H1 (cell line): ENCODE measurements around the gene JUN. TPM values are rescaled to one million over a fixed set of nuclear protein-coding genes. Genes with fewer than 3 reads are reported as not detected.

ENCODE experiments used
- CTCF ChIA-PET: fragments of 300-600 bp; sonication (Branson Sonifier 250); formaldehyde crosslinking; loops from one replicate; lab custom pipeline; 2021; ENCODE audit not compliant: partially characterized antibody; lab: Charles Lee
- POLR2A ChIA-PET: fragments of 300-600 bp; sonication (Branson Sonifier 250); formaldehyde crosslinking; loops from one replicate; lab custom pipeline; 2021; ENCODE audit warnings: inconsistent platforms; ENCODE audit not compliant: partially characterized antibody; lab: Charles Lee
- DNase-seq, 2 experiments: peaks; one replicate each; pipeline versions ENCODE4 v3.0.0 to v3.0.0-alpha.2; 2010 to 2022; ENCODE audit warnings: low spot score in 2 of 2, low read depth in 1 of 2, mixed read lengths in 1 of 2
- FAIRE-seq: peaks from 2 replicates; lab custom pipeline; 2011; peaks lifted over from hg19 to GRCh38; lab: Jason Lieb, UNC
- H2AFZ ChIP-seq: 2 replicates; pipeline ENCODE4 v1.8.1; 2012; ENCODE audit warnings: low read length, inconsistent platforms
- H2AK5ac ChIP-seq: 2 replicates; pipeline ENCODE4 v1.6.1; 2013; ENCODE audit warnings: low read depth, low read length
- H2BK120ac ChIP-seq: replicated peaks from 2 replicates; pipeline ENCODE3; 2013; ENCODE audit warnings: low read depth, low read length, inconsistent platforms
- H2BK12ac ChIP-seq: 2 replicates; pipeline ENCODE4 v1.6.1; 2013; ENCODE audit warnings: low read depth, low read length
- H2BK15ac ChIP-seq: 2 replicates; pipeline ENCODE4 v1.6.1; 2013; ENCODE audit warnings: low read length
- H2BK20ac ChIP-seq: 2 replicates; pipeline ENCODE4 v1.6.1; 2013; ENCODE audit warnings: low read length
- H2BK5ac ChIP-seq: 2 replicates; pipeline ENCODE4 v1.6.1; 2013; ENCODE audit warnings: low read depth, low read length
- H3K14ac ChIP-seq: 2 replicates; pipeline ENCODE4 v1.6.1; 2013; ENCODE audit warnings: inconsistent platforms; ENCODE audit not compliant: insufficient read length
- H3K18ac ChIP-seq: 2 replicates; pipeline ENCODE4 v1.6.1; 2013; ENCODE audit warnings: low read length; ENCODE audit errors: extremely low read depth
- H3K23ac ChIP-seq: 2 replicates; pipeline ENCODE4 v1.6.1; 2013; ENCODE audit warnings: inconsistent platforms; ENCODE audit not compliant: insufficient read length
- H3K23me2 ChIP-seq: 2 replicates; pipeline ENCODE4 v1.6.1; 2013; ENCODE audit warnings: low read depth, low read length
- H3K27ac ChIP-seq: 2 replicates; pipeline ENCODE4 v1.6.1; 2011; ENCODE audit warnings: low read depth, low read length, inconsistent platforms
- H3K27me3 ChIP-seq, 4 experiments: replicated peaks in 1 of 4; 1 replicate in 1 of 4; 2 replicates in 3 of 4; pipeline versions ENCODE4 v1.6.1 to v1.8.1; 2011 to 2013; ENCODE audit warnings: low read length in 3 of 4, mild to moderate bottlenecking in 3 of 4, inconsistent platforms in 2 of 4, mixed read lengths in 2 of 4, moderate library complexity in 1 of 4; ENCODE audit not compliant: control insufficient read depth in 3 of 4, insufficient read depth in 3 of 4; ENCODE audit errors: extremely low read depth in 1 of 4
- H3K36me3 ChIP-seq, 4 experiments: 2 replicates each; pipeline versions ENCODE4 v1.6.1 to v1.8.1; 2011 to 2013; ENCODE audit warnings: mild to moderate bottlenecking in 4 of 4, low read length in 3 of 4, moderate library complexity in 2 of 4, control low read depth in 1 of 4, inconsistent platforms in 1 of 4; ENCODE audit not compliant: insufficient read depth in 4 of 4, control insufficient read depth in 2 of 4
- H3K4ac ChIP-seq: replicated peaks from 2 replicates; pipeline ENCODE3; 2013; ENCODE audit warnings: low read length, low read depth, mixed read lengths, inconsistent platforms; ENCODE audit not compliant: insufficient read length
- H3K4me1 ChIP-seq, 4 experiments: replicated peaks in 1 of 4; 1 replicate in 1 of 4; 2 replicates in 3 of 4; pipeline versions ENCODE4 v1.6.1 to v1.8.1; 2011 to 2013; ENCODE audit warnings: low read length in 3 of 4, inconsistent platforms in 2 of 4, mixed read lengths in 1 of 4; ENCODE audit not compliant: insufficient read depth in 4 of 4, control insufficient read depth in 3 of 4
- H3K4me2 ChIP-seq, 2 experiments: 2 replicates each; pipeline versions ENCODE4 v1.6.1 to v1.8.1; 2011 to 2013; ENCODE audit warnings: low read depth in 2 of 2, low read length in 2 of 2, control low read depth in 1 of 2, inconsistent platforms in 1 of 2, mild to moderate bottlenecking in 1 of 2; ENCODE audit not compliant: insufficient read depth in 1 of 2
- H3K4me3 ChIP-seq, 4 experiments: fragments of 200-600, 300-600 bp in 1 of 4; sonication (generic), shearing (Covaris generic), sonication (Bioruptor Twin) in 1 of 4; 2 replicates each; pipeline versions ENCODE4 v1.5.1 to v1.8.1; 2011 to 2016; ENCODE audit warnings: low read length in 4 of 4, low read depth in 3 of 4, control low read depth in 2 of 4, inconsistent platforms in 2 of 4, mild to moderate bottlenecking in 2 of 4, mixed read lengths in 1 of 4, moderate library complexity in 1 of 4; ENCODE audit not compliant: insufficient read depth in 2 of 4; ENCODE audit errors: extremely low read depth in 1 of 4
- H3K56ac ChIP-seq: replicated peaks from 2 replicates; pipeline ENCODE3; 2013; ENCODE audit warnings: low read depth, mild to moderate bottlenecking, mixed read lengths, low read length, inconsistent platforms; ENCODE audit not compliant: insufficient read length
- H3K79me1 ChIP-seq: 2 replicates; pipeline ENCODE4 v1.6.1; 2013; ENCODE audit warnings: low read depth, low read length, control low read depth
- H3K79me2 ChIP-seq, 2 experiments: 2 replicates each; pipeline versions ENCODE4 v1.6.1 to v1.8.1; 2012 to 2013; ENCODE audit warnings: low read length in 2 of 2, mild to moderate bottlenecking in 2 of 2, inconsistent platforms in 1 of 2; ENCODE audit not compliant: insufficient read depth in 2 of 2, control insufficient read depth in 1 of 2
- H3K9ac ChIP-seq, 4 experiments: replicated peaks in 1 of 4; 1 replicate in 1 of 4; 2 replicates in 3 of 4; pipeline versions ENCODE4 v1.6.1 to v1.8.1; 2011 to 2013; ENCODE audit warnings: low read depth in 3 of 4, low read length in 3 of 4, control low read depth in 2 of 4, mild to moderate bottlenecking in 2 of 4, moderate library complexity in 2 of 4, inconsistent platforms in 1 of 4; ENCODE audit errors: extremely low read depth in 1 of 4
- H3K9me3 ChIP-seq, 2 experiments: 2 replicates each; pipeline versions ENCODE4 v1.6.1 to v1.8.1; 2012 to 2013; ENCODE audit warnings: mild to moderate bottlenecking in 2 of 2, moderate library complexity in 2 of 2, control low read depth in 1 of 2, inconsistent platforms in 1 of 2, low read depth in 1 of 2, low read length in 1 of 2, mixed read lengths in 1 of 2; ENCODE audit not compliant: insufficient read depth in 2 of 2
- H4K20me1 ChIP-seq, 2 experiments: replicated peaks in 1 of 2; 2 replicates each; pipeline versions ENCODE3 to v1.8.1; 2011 to 2013; ENCODE audit warnings: inconsistent platforms in 2 of 2, low read length in 2 of 2, mild to moderate bottlenecking in 1 of 2; ENCODE audit not compliant: insufficient read depth in 2 of 2, control insufficient read depth in 1 of 2
- H4K5ac ChIP-seq: 2 replicates; pipeline ENCODE4 v1.6.1; 2013; ENCODE audit warnings: low read length, low read depth, mixed read lengths, inconsistent platforms; ENCODE audit not compliant: insufficient read length
- H4K8ac ChIP-seq: 2 replicates; pipeline ENCODE4 v1.8.0; 2013; ENCODE audit warnings: mild to moderate bottlenecking, moderate library complexity, low read length, inconsistent platforms; ENCODE audit not compliant: insufficient read depth; ENCODE audit errors: extremely low read depth
- H4K91ac ChIP-seq: replicated peaks from 2 replicates; pipeline ENCODE3; 2013; ENCODE audit warnings: low read length, mixed read lengths, inconsistent platforms; ENCODE audit not compliant: insufficient read length
- CBX5 ChIP-seq: fragments of 300-800, 300-1000 bp; sonication (generic); IDR thresholded peaks from 2 replicates; pipeline ENCODE4 v1.7.1; 2016; ENCODE audit warnings: antibody characterized with exemption, low read length, low read depth
- WGBS, 2 experiments: shearing (Covaris generic) in 1 of 2; methylation state at CpG; one replicate each; pipeline versions ENCODE4 v1.1.6 to v1.1.7; 2013 to 2015; ENCODE audit warnings: low lambda C conversion rate in 2 of 2, mixed read lengths in 2 of 2, inconsistent platforms in 1 of 2, low coverage in 1 of 2, missing lambda C conversion rate in 1 of 2; ENCODE audit not compliant: insufficient replicate concordance in 2 of 2, insufficient coverage in 1 of 2, insufficient read length in 1 of 2; ENCODE audit errors: extremely low coverage in 1 of 2, missing lambda C conversion rate in 1 of 2; 5-methylcytosine and 5-hydroxymethylcytosine counted together
- polyA plus RNA-seq, 7 experiments: library from polyadenylated mRNA; depleted of rRNA in 3 of 7; stranded (reverse) in 5 of 7; unstranded in 2 of 7; fragments of >200 nt in 5 of 7; fragments of 200-250 nt in 2 of 7; gene quantifications; 1 replicate in 5 of 7; 2 replicates in 1 of 7; 4 replicates in 1 of 7; pipeline versions ENCODE4 v1.2.1 to v1.2.3, GENCODE V29; 2011 to 2013; ENCODE audit warnings: missing spikeins in 2 of 7, mixed read lengths in 2 of 7
- total RNA-seq: library from RNA; stranded (reverse); fragmentation: NEBNext Ultra II Directional; extraction: Animal tissue kit (Norgen Biotek cat#: 25700); gene quantifications from 2 replicates; pipeline ENCODE4 v1.2.1, GENCODE V29; 2021
- TF ChIP-seq, protein P1 (sequence below): IDR thresholded peaks from 2 replicates; pipeline ENCODE4 v1.6.1; 2012; ENCODE audit warnings: inconsistent platforms

JUN gene
- total and polyA plus RNA-seq, 2 of the 8 experiments (the other 6 are each of a cell fraction or from before 2014, with no cell fraction given): 4.4 to 10.9 TPM

DNA sequence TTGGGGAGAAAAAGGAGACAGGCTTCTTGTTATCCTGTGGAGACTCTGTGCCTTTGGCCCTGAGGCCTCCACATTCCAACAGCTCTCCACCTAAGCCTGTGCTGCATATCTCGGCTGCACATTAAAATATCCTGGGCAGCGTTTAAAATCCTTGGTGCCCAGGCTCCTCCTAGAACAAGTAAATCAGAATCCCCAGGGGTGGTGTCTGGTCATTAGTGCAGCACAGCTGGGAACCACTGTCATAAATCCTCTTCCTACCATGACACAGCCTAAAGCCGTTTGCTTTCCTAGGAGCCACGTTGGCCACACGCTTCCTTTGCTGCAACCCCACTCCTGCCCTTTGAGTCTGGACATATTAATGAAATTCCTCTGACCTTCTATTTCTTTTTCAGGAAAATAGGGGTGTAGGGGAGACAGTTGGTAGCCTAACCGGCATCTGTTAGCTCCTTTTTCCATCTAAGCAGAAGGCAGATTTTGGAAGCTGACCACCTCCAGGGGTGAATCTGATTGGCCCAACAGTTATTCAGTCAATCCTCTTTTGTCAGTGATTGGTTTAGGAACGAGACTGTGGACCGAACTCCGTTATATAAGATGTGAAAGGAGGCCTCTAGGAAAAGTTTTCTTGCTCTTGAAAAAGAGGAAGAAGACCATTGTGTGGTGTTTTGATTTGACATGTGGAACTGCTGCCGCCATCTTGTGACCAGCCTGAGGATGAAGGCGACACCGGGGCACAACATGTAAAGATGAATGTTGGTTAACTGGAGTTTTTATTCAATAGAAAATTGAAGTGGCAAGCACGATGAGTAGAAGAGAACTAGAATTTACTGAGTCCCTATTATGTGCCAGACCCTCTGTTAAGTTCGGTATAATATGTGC, 41.9 kb downstream of the JUN start:
- no peak overlapping the region for H3K18ac ChIP-seq
- no peak overlapping the region for H4K5ac ChIP-seq
- no peaks in the 10 kb centered on the region for H3K36me3 ChIP-seq
- no peak overlapping the region for H4K91ac ChIP-seq
- no peak overlapping the region for H3K27ac ChIP-seq
- no peaks in the 10 kb centered on the region for H3K27me3 ChIP-seq
- FAIRE-seq (no peak), DNase-seq (no peak)
- no peak overlapping the region for H2AK5ac ChIP-seq
- H4K8ac ChIP-seq: no peak overlapping the region
- no peaks in the 10 kb centered on the region for H3K79me2 ChIP-seq
- H3K4me2 ChIP-seq: no peak overlapping the region
- H3K56ac ChIP-seq: no peak overlapping the region
- no peak overlapping the region for H2BK15ac ChIP-seq
- no peak overlapping the region for H2BK5ac ChIP-seq
- no peaks in the 10 kb centered on the region for H3K23me2 ChIP-seq
- WGBS, 2 experiments: 92% methylated on average over 14 of the region's 14 CpGs; no CpG with 5 or more reads in 1 of the 2 experiments
- ChIA-PET POLR2A (interaction anchor here (0.6 kb wide), 1 partner anchor 61 kb away, joined by 3 read pairs; no protein-coding TSS in a partner anchor), CTCF (interaction anchor here (0.6 to 4.5 kb wide), 17 partner anchors 8 to 1017 kb away, joined by 3 to 34 read pairs (median 4); no protein-coding TSS in a partner anchor)
- H3K4me1 ChIP-seq: no peaks in the 10 kb centered on the region
- H3K4ac ChIP-seq: no peak overlapping the region
- no peak overlapping the region for H2AFZ ChIP-seq
- TF ChIP-seq CBX5: no peak
- TF ChIP-seq, protein P1, sequence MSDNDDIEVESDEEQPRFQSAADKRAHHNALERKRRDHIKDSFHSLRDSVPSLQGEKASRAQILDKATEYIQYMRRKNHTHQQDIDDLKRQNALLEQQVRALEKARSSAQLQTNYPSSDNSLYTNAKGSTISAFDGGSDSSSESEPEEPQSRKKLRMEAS: peak; percentile 53; the same call in 1 of the 2 replicates
- no peaks in the 10 kb centered on the region for H4K20me1 ChIP-seq
- H3K14ac ChIP-seq: no peak overlapping the region
- no peak overlapping the region for H2BK120ac ChIP-seq
- H2BK20ac ChIP-seq: no peak overlapping the region
- no peak overlapping the region for H2BK12ac ChIP-seq
- no peak overlapping the region for H3K9ac ChIP-seq
- H3K79me1 ChIP-seq: no peaks in the 10 kb centered on the region
- H3K9me3 ChIP-seq: no peaks in the 10 kb centered on the region
- no peak overlapping the region for H3K23ac ChIP-seq
- H3K4me3 ChIP-seq: no peak overlapping the region
